ENCODE results near the gene CRIP3. TPM values are rescaled to one million over a fixed set of nuclear protein-coding genes. Genes with fewer than 3 reads are reported as not detected.
A peak's percentile ranks its signal among the peaks of the same experiment; 100 is the strongest.

The CRIP3 gene
- total and polyA plus RNA-seq, 2 experiments from 2014 or later: 3.6 to 5.2 TPM

GRCh38 chr6:43263314-43264178, 45.1 kb downstream of the CRIP3 start:
- Histone ChIP-seq H3K27me3 (no peaks in the 10 kb centered on the region), H3K4me3 (no peak overlapping the region), H3K27ac (no peak overlapping the region), H3K9me3 (ENCODE audit: low read depth) (no peaks in the 10 kb centered on the region), H3K4me1 (ENCODE audit: low read depth) (peaks cover 33% of the 10 kb centered on the region), H3K36me3 (no peaks in the 10 kb centered on the region)
- peak; percentile 89 for TF ChIP-seq CTCF (IDR thresholded peaks at IDR 0.05; ENCODE audit: low read depth, low read length)
- DNase-seq (ENCODE audit: low read depth in 1 of 2, low spot score in 1 of 2): peak; percentile 78 to 90

GRCh38 chr6:43262780-43263313, 45.8 kb downstream of the CRIP3 start:
- Histone ChIP-seq H3K27ac (no peak overlapping the region), H3K9me3 (ENCODE audit: low read depth) (no peaks in the 10 kb centered on the region), H3K27me3 (no peaks in the 10 kb centered on the region), H3K4me3 (no peak overlapping the region), H3K36me3 (no peaks in the 10 kb centered on the region), H3K4me1 (ENCODE audit: low read depth) (peaks cover 33% of the 10 kb centered on the region)
- no peak for DNase-seq (ENCODE audit: low read depth in 1 of 2, low spot score in 1 of 2)
- TF ChIP-seq CTCF (IDR thresholded peaks at IDR 0.05; ENCODE audit: low read depth, low read length): no peak

- no peak for TF ChIP-seq CTCF (IDR thresholded peaks at IDR 0.05; ENCODE audit: low read depth, low read length)
These were observed 46.4 kb downstream of the CRIP3 start for GRCh38 chr6:43262000-43262779.

GRCh38 chr6:43261198-43261597, 47.4 kb downstream of the CRIP3 start:
- Histone ChIP-seq H3K27me3 (no peaks in the 10 kb centered on the region), H3K27ac (no peak overlapping the region), H3K9me3 (ENCODE audit: low read depth) (no peaks in the 10 kb centered on the region), H3K36me3 (no peaks in the 10 kb centered on the region), H3K4me1 (ENCODE audit: low read depth) (peaks cover 24% of the 10 kb centered on the region), H3K4me3 (no peak overlapping the region)
- DNase-seq (ENCODE audit: low read depth in 1 of 2, low spot score in 1 of 2): no peak
- TF ChIP-seq CTCF (IDR thresholded peaks at IDR 0.05; ENCODE audit: low read depth, low read length): no peak

More at GRCh38 chr6:43262000-43262779, 46.4 kb downstream of the CRIP3 start:
- Histone ChIP-seq H3K36me3 (no peaks in the 10 kb centered on the region), H3K9me3 (ENCODE audit: low read depth) (no peaks in the 10 kb centered on the region), H3K27me3 (no peaks in the 10 kb centered on the region), H3K27ac (no peak overlapping the region), H3K4me3 (no peak overlapping the region), H3K4me1 (ENCODE audit: low read depth) (peaks cover 27% of the 10 kb centered on the region)
- peak in 1 of 2 donors; percentile 8 for DNase-seq (ENCODE audit: low read depth in 1 of 2, low spot score in 1 of 2)

GRCh38 chr6:43260791-43261190, 47.8 kb downstream of the CRIP3 start:
- Histone ChIP-seq H3K4me1 (ENCODE audit: low read depth) (peaks cover 24% of the 10 kb centered on the region), H3K27me3 (no peaks in the 10 kb centered on the region), H3K27ac (no peak overlapping the region), H3K9me3 (ENCODE audit: low read depth) (no peaks in the 10 kb centered on the region), H3K4me3 (no peak overlapping the region), H3K36me3 (no peaks in the 10 kb centered on the region)
- no peak for DNase-seq (ENCODE audit: low read depth in 1 of 2, low spot score in 1 of 2)
- TF ChIP-seq CTCF (IDR thresholded peaks at IDR 0.05; ENCODE audit: low read depth, low read length): no peak

Measured in cardiac muscle cell (in vitro differentiated cells and primary cell).